NCI-H2081 (cell line): ENCODE results near the gene NPAS2.

ENCODE experiments used
- DNase-seq, 2 experiments: peaks; one replicate each; lab custom pipeline; 2025; lab: John Stamatoyannopoulos, UW

Gene NPAS2

GRCh38 chr2:101012706-101013181 lies 192.8 kb downstream of the NPAS2 start:
- DNase-seq, result peak; percentile 32 to 42

- no peak for DNase-seq
Observed at GRCh38 chr2:101014264-101014857, 194.4 kb downstream of the NPAS2 start.

GRCh38 chr2:101017371-101017770 lies 197.4 kb downstream of the NPAS2 start:
- no peak for DNase-seq

GRCh38 chr2:101018934-101019333 lies 199.0 kb downstream of the NPAS2 start:
- DNase-seq, result no peak

GRCh38 chr2:101022221-101022620 lies 202.3 kb downstream of the NPAS2 start:
- no peak for DNase-seq

- DNase-seq, result no peak
Observed at GRCh38 chr2:101023327-101024107, 203.6 kb downstream of the NPAS2 start.

- DNase-seq, result no peak
Observed at GRCh38 chr2:101025561-101025960, 205.6 kb downstream of the NPAS2 start.

- DNase-seq, result no peak
Observed at GRCh38 chr2:101026253-101026701, 206.3 kb downstream of the NPAS2 start.

GRCh38 chr2:101026923-101027469 lies 207.1 kb downstream of the NPAS2 start:
- DNase-seq, result no peak

GRCh38 chr2:101027852-101028251 lies 207.9 kb downstream of the NPAS2 start:
- no peak for DNase-seq

GRCh38 chr2:101030866-101031554 lies 211.1 kb downstream of the NPAS2 start:
- DNase-seq, result no peak

- DNase-seq, result no peak
Observed at GRCh38 chr2:101032084-101032776, 212.3 kb downstream of the NPAS2 start.

GRCh38 chr2:101036562-101036961 lies 216.6 kb downstream of the NPAS2 start:
- peak in 1 of 2 experiments; percentile 27 for DNase-seq

GRCh38 chr2:101037161-101037755 lies 217.3 kb downstream of the NPAS2 start:
- DNase-seq, result no peak

GRCh38 chr2:101038455-101039255 lies 218.7 kb downstream of the NPAS2 start:
- no peak for DNase-seq

- DNase-seq, result no peak
Observed at GRCh38 chr2:101040072-101040471, 220.1 kb downstream of the NPAS2 start.

- DNase-seq, result no peak
Observed at GRCh38 chr2:101040761-101041160, 220.8 kb downstream of the NPAS2 start.

GRCh38 chr2:101041413-101041812 lies 221.5 kb downstream of the NPAS2 start:
- DNase-seq, result no peak

GRCh38 chr2:101045330-101045729 lies 225.4 kb downstream of the NPAS2 start:
- no peak for DNase-seq
